Measurements from ENCODE around the gene DPP6.

Gene DPP6

GRCh38 chr7:154854836-154855235, 802.6 kb downstream of the DPP6 start:
- TF ChIP-seq, protein P1, sequence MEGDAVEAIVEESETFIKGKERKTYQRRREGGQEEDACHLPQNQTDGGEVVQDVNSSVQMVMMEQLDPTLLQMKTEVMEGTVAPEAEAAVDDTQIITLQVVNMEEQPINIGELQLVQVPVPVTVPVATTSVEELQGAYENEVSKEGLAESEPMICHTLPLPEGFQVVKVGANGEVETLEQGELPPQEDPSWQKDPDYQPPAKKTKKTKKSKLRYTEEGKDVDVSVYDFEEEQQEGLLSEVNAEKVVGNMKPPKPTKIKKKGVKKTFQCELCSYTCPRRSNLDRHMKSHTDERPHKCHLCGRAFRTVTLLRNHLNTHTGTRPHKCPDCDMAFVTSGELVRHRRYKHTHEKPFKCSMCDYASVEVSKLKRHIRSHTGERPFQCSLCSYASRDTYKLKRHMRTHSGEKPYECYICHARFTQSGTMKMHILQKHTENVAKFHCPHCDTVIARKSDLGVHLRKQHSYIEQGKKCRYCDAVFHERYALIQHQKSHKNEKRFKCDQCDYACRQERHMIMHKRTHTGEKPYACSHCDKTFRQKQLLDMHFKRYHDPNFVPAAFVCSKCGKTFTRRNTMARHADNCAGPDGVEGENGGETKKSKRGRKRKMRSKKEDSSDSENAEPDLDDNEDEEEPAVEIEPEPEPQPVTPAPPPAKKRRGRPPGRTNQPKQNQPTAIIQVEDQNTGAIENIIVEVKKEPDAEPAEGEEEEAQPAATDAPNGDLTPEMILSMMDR (IDR thresholded peaks at IDR 0.05; ENCODE audit: low read depth, low read length, missing control alignments) = no peak
- DNase-seq = no peak
- Histone ChIP-seq H3K27ac (no peak overlapping the region), H3K36me3 (replicated peaks) (no peaks in the 10 kb centered on the region), H3K27me3 (replicated peaks) (no peaks in the 10 kb centered on the region), H3K4me3 (ENCODE audit: low read depth, low read length) (no peak overlapping the region)
- in situ Hi-C loops (cut with HindIII; ENCODE audit: low pct_ligation_motif_present, low sequenced_read_pairs) = no loop called here

- Histone ChIP-seq H3K36me3 (replicated peaks) (no peaks in the 10 kb centered on the region), H3K27me3 (replicated peaks) (no peaks in the 10 kb centered on the region), H3K27ac (no peak overlapping the region), H3K4me3 (ENCODE audit: low read depth, low read length) (no peak overlapping the region)
- TF ChIP-seq, protein P1 (IDR thresholded peaks at IDR 0.05; ENCODE audit: low read depth, low read length, missing control alignments) = no peak
- DNase-seq = no peak
- in situ Hi-C loops (cut with HindIII; ENCODE audit: low pct_ligation_motif_present, low sequenced_read_pairs) = no loop called here
Observed at GRCh38 chr7:154855366-154855765, 803.2 kb downstream of the DPP6 start.

DNA sequence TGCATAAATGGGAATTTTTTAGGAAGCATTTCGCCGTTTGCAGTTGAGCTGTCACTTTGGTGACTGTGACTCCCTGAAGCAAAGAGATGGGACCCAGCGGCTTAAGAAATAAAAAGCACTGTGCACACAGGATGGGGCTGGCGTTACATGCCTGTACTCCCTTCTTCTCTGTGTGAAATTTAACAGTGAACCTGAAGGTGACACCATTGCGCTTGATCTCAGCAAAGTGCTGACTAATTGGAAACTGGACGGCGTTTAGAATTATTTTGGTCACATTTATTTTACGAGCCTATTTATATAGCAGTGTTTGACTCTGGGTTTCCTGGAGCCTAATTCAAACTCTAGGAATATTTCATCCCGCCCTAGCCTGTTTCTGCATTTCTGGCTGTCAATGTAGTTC, 804.5 kb downstream of the DPP6 start:
- in situ Hi-C loops (cut with HindIII; ENCODE audit: low pct_ligation_motif_present, low sequenced_read_pairs) = no loop called here
- Histone ChIP-seq H3K27ac (no peak overlapping the region), H3K27me3 (replicated peaks) (no peaks in the 10 kb centered on the region), H3K4me3 (ENCODE audit: low read depth, low read length) (no peak overlapping the region), H3K36me3 (replicated peaks) (no peaks in the 10 kb centered on the region)
- DNase-seq = no peak
- TF ChIP-seq, protein P1 (IDR thresholded peaks at IDR 0.05; ENCODE audit: low read depth, low read length, missing control alignments) = no peak

- TF ChIP-seq, protein P1 (IDR thresholded peaks at IDR 0.05; ENCODE audit: low read depth, low read length, missing control alignments) = no peak
- no peaks in the 10 kb centered on the region for H3K36me3 ChIP-seq (replicated peaks)
- in situ Hi-C loops (cut with HindIII; ENCODE audit: low pct_ligation_motif_present, low sequenced_read_pairs) = no loop called here
- H3K27me3 ChIP-seq (replicated peaks) = no peaks in the 10 kb centered on the region
- no peak for DNase-seq
- no peak overlapping the region for H3K4me3 ChIP-seq (ENCODE audit: low read depth, low read length)
- no peak overlapping the region for H3K27ac ChIP-seq
Observed at GRCh38 chr7:154857240-154857639, 805.0 kb downstream of the DPP6 start.

- TF ChIP-seq, protein P1 (IDR thresholded peaks at IDR 0.05; ENCODE audit: low read depth, low read length, missing control alignments) = no peak
- Histone ChIP-seq H3K27me3 (replicated peaks) (no peaks in the 10 kb centered on the region), H3K36me3 (replicated peaks) (no peaks in the 10 kb centered on the region), H3K4me3 (ENCODE audit: low read depth, low read length) (no peak overlapping the region), H3K27ac (no peak overlapping the region)
- DNase-seq = no peak
- in situ Hi-C loops (cut with HindIII; ENCODE audit: low pct_ligation_motif_present, low sequenced_read_pairs) = no loop called here
Observed at GRCh38 chr7:154857728-154858681, 805.8 kb downstream of the DPP6 start.

Measured in brain microvascular endothelial cell (primary cell).